Mesenchymal stem cell (in vitro differentiated cells and primary cell): ENCODE data around the gene GSK3B.

Source experiments
- DNase-seq: peaks from one replicate; pipeline ENCODE4 v3.0.0-alpha.2; 2013
- H2AFZ ChIP-seq: one replicate; pipeline ENCODE4 v1.6.1; 2013; ENCODE audit warnings: low read depth, mild to moderate bottlenecking, control low read depth, inconsistent platforms, low read length, moderate library complexity
- H2AK5ac ChIP-seq: 2 replicates; pipeline ENCODE4 v1.6.1; 2013; ENCODE audit warnings: low read length, moderate library complexity, mild to moderate bottlenecking, inconsistent platforms; ENCODE audit not compliant: severe bottlenecking
- H2BK120ac ChIP-seq: one replicate; pipeline ENCODE4 v1.6.1; 2013; ENCODE audit warnings: low read depth, mild to moderate bottlenecking, inconsistent platforms, low read length, moderate library complexity
- H2BK12ac ChIP-seq, 2 experiments: one replicate each; pipeline ENCODE4 v1.6.1; 2013; ENCODE audit warnings: inconsistent platforms in 2 of 2, low read length in 2 of 2, mild to moderate bottlenecking in 2 of 2, moderate library complexity in 2 of 2, control low read depth in 1 of 2
- H2BK15ac ChIP-seq: one replicate; pipeline ENCODE4 v1.6.1; 2013; ENCODE audit warnings: mild to moderate bottlenecking, low read depth, inconsistent platforms; ENCODE audit not compliant: poor library complexity, severe bottlenecking
- H2BK5ac ChIP-seq: 2 replicates; pipeline ENCODE4 v1.6.1; 2013; ENCODE audit warnings: low read depth, mild to moderate bottlenecking, low read length, control low read depth, inconsistent platforms; ENCODE audit not compliant: poor library complexity, severe bottlenecking
- H3K14ac ChIP-seq, 2 experiments: one replicate each; pipeline ENCODE4 v1.6.1; 2013; ENCODE audit warnings: inconsistent platforms in 2 of 2, low read length in 2 of 2, control low read depth in 1 of 2, mild to moderate bottlenecking in 1 of 2, moderate library complexity in 1 of 2
- H3K18ac ChIP-seq, 2 experiments: one replicate each; pipeline ENCODE4 v1.6.1; 2013; ENCODE audit warnings: inconsistent platforms in 2 of 2, low read length in 2 of 2, control low read depth in 1 of 2, low read depth in 1 of 2, mild to moderate bottlenecking in 1 of 2
- H3K23ac ChIP-seq, 2 experiments: one replicate each; pipeline ENCODE4 v1.6.1; 2013; ENCODE audit warnings: inconsistent platforms in 2 of 2, low read length in 2 of 2, mild to moderate bottlenecking in 2 of 2, moderate library complexity in 2 of 2, control low read depth in 1 of 2
- H3K27ac ChIP-seq: 2 replicates; pipeline ENCODE4 v1.5.1; 2013; ENCODE audit warnings: mild to moderate bottlenecking, moderate library complexity, low read length, control low read depth, inconsistent platforms; ENCODE audit not compliant: poor library complexity, severe bottlenecking
- H3K27me3 ChIP-seq, 2 experiments: 2 replicates each; pipeline versions ENCODE4 v1.6.1 to v1.7.0; 2013; ENCODE audit warnings: low read length in 2 of 2, mild to moderate bottlenecking in 2 of 2, moderate library complexity in 2 of 2, control low read depth in 1 of 2, inconsistent platforms in 1 of 2; ENCODE audit not compliant: control insufficient read depth in 1 of 2, insufficient read depth in 1 of 2
- H3K36me3 ChIP-seq, 2 experiments: 2 replicates each; pipeline versions ENCODE4 v1.6.1 to v1.7.0; 2013; ENCODE audit warnings: low read length in 2 of 2, control low read depth in 1 of 2, inconsistent platforms in 1 of 2, low read depth in 1 of 2, mild to moderate bottlenecking in 1 of 2; ENCODE audit not compliant: insufficient read depth in 2 of 2, control insufficient read depth in 1 of 2
- H3K4ac ChIP-seq, 2 experiments: one replicate each; pipeline ENCODE4 v1.6.1; 2013; ENCODE audit warnings: inconsistent platforms in 2 of 2, low read length in 2 of 2, mild to moderate bottlenecking in 2 of 2, moderate library complexity in 2 of 2, control low read depth in 1 of 2, low read depth in 1 of 2
- H3K4me1 ChIP-seq: 2 replicates; pipeline ENCODE4 v1.6.1; 2013; ENCODE audit warnings: low read depth, low read length, control low read depth; ENCODE audit not compliant: control insufficient read depth, insufficient read depth
- H3K4me2 ChIP-seq: 2 replicates; pipeline ENCODE4 v1.6.1; 2013; ENCODE audit warnings: low read length, mild to moderate bottlenecking, inconsistent platforms; ENCODE audit not compliant: poor library complexity, severe bottlenecking
- H3K4me3 ChIP-seq, 2 experiments: 2 replicates each; pipeline versions ENCODE4 v1.5.1 to v1.7.0; 2013; ENCODE audit warnings: low read length in 2 of 2, mild to moderate bottlenecking in 2 of 2, control low read depth in 1 of 2, low read depth in 1 of 2; ENCODE audit not compliant: insufficient read depth in 1 of 2
- H3K79me1 ChIP-seq: replicated peaks from 2 replicates; pipeline ENCODE4 v1.6.1; 2013; ENCODE audit warnings: mild to moderate bottlenecking, control low read depth, low read length, inconsistent platforms; ENCODE audit not compliant: poor library complexity, severe bottlenecking
- H3K9ac ChIP-seq: 2 replicates; pipeline ENCODE4 v1.7.0; 2013; ENCODE audit warnings: mild to moderate bottlenecking, low read length, moderate library complexity
- H3K9me3 ChIP-seq: 2 replicates; pipeline ENCODE4 v1.7.0; 2013; ENCODE audit warnings: mild to moderate bottlenecking, low read length; ENCODE audit not compliant: control insufficient read depth
- H4K8ac ChIP-seq: one replicate; pipeline ENCODE4 v1.6.1; 2013; ENCODE audit warnings: inconsistent platforms, mild to moderate bottlenecking, low read length, moderate library complexity
- H4K91ac ChIP-seq: one replicate; pipeline ENCODE4 v1.6.1; 2013; ENCODE audit warnings: mild to moderate bottlenecking, low read length, inconsistent platforms
- WGBS: methylation state at CpG from one replicate; pipeline ENCODE4 v1.1.7; 2013; ENCODE audit warnings: mixed read lengths; 5-methylcytosine and 5-hydroxymethylcytosine counted together

GSK3B gene

GRCh38 chr3:119901148-119901547 lies 193.1 kb downstream of the GSK3B start:
- H3K9ac ChIP-seq, result no peak overlapping the region
- H3K23ac ChIP-seq, result no peak overlapping the region
- H2BK15ac ChIP-seq, result no peak overlapping the region
- no peaks in the 10 kb centered on the region for H3K4me1 ChIP-seq
- H3K14ac ChIP-seq, result no peak overlapping the region
- no peak overlapping the region for H3K4ac ChIP-seq
- H3K79me1 ChIP-seq, result peaks cover 9% of the 10 kb centered on the region
- no peak overlapping the region for H4K8ac ChIP-seq
- H2AFZ ChIP-seq, result no peak overlapping the region
- peaks cover 4 to 73% of the 10 kb centered on the region in 2 experiments for H3K36me3 ChIP-seq
- no peak overlapping the region for H2BK120ac ChIP-seq
- no peaks in the 10 kb centered on the region for H3K27me3 ChIP-seq
- no peak overlapping the region for H2BK12ac ChIP-seq
- no peak for DNase-seq
- WGBS, result 100% methylated on average over 1 of the region's 1 CpG
- no peaks in the 10 kb centered on the region for H3K9me3 ChIP-seq
- H3K4me2 ChIP-seq, result no peak overlapping the region
- no peak overlapping the region for H3K18ac ChIP-seq
- H2BK5ac ChIP-seq, result no peak overlapping the region
- no peak overlapping the region for H3K27ac ChIP-seq
- H4K91ac ChIP-seq, result no peak overlapping the region
- no peak overlapping the region for H2AK5ac ChIP-seq
- no peak overlapping the region for H3K4me3 ChIP-seq

GRCh38 chr3:119899192-119899511 lies 195.1 kb downstream of the GSK3B start:
- H3K27me3 ChIP-seq, result no peaks in the 10 kb centered on the region
- H3K36me3 ChIP-seq, result peaks cover 4 to 74% of the 10 kb centered on the region in 2 experiments
- no peak overlapping the region for H2BK5ac ChIP-seq
- DNase-seq, result no peak
- H3K9ac ChIP-seq, result no peak overlapping the region
- no peak overlapping the region for H3K14ac ChIP-seq
- H4K8ac ChIP-seq, result no peak overlapping the region
- H3K9me3 ChIP-seq, result no peaks in the 10 kb centered on the region
- H3K4me3 ChIP-seq, result no peak overlapping the region
- no peak overlapping the region for H2BK12ac ChIP-seq
- no peak overlapping the region for H4K91ac ChIP-seq
- H2AFZ ChIP-seq, result no peak overlapping the region
- no peak overlapping the region for H3K27ac ChIP-seq
- H3K4me2 ChIP-seq, result no peak overlapping the region
- H2BK120ac ChIP-seq, result no peak overlapping the region
- H2AK5ac ChIP-seq, result no peak overlapping the region
- H3K4ac ChIP-seq, result no peak overlapping the region
- H3K18ac ChIP-seq, result no peak overlapping the region
- H2BK15ac ChIP-seq, result no peak overlapping the region
- H3K23ac ChIP-seq, result no peak overlapping the region
- H3K4me1 ChIP-seq, result no peaks in the 10 kb centered on the region
- H3K79me1 ChIP-seq, result peaks cover 6% of the 10 kb centered on the region

GRCh38 chr3:119898478-119899191 lies 195.6 kb downstream of the GSK3B start:
- Histone ChIP-seq H3K4ac (no peak overlapping the region), H3K27ac (no peak overlapping the region), H3K4me2 (no peak overlapping the region), H3K18ac (no peak overlapping the region), H3K9me3 (no peaks in the 10 kb centered on the region), H2AFZ (no peak overlapping the region), H3K4me1 (no peaks in the 10 kb centered on the region), H4K91ac (no peak overlapping the region), H3K4me3 (no peak overlapping the region), H3K79me1 (peaks cover 6% of the 10 kb centered on the region), H3K9ac (no peak overlapping the region), H3K27me3 (no peaks in the 10 kb centered on the region), H2BK15ac (no peak overlapping the region), H3K14ac (no peak overlapping the region), H2BK12ac (no peak overlapping the region), H2BK5ac (no peak overlapping the region), H4K8ac (no peak overlapping the region), H3K36me3 (peaks cover 4 to 70% of the 10 kb centered on the region in 2 experiments), H2BK120ac (no peak overlapping the region), H2AK5ac (no peak overlapping the region), H3K23ac (no peak overlapping the region)
- DNase-seq, result peak; percentile 32
- 96% methylated on average over 4 of the region's 6 CpGs for WGBS

GRCh38 chr3:119894195-119894594 lies 200.1 kb downstream of the GSK3B start:
- Histone ChIP-seq H3K23ac (no peak overlapping the region), H4K91ac (no peak overlapping the region), H3K27ac (no peak overlapping the region), H3K9me3 (no peaks in the 10 kb centered on the region), H3K4ac (no peak overlapping the region), H2AK5ac (no peak overlapping the region), H3K27me3 (no peaks in the 10 kb centered on the region), H3K4me1 (no peaks in the 10 kb centered on the region), H3K36me3 (peaks cover 0 to 54% of the 10 kb centered on the region in 2 experiments), H2BK5ac (no peak overlapping the region), H2BK12ac (no peak overlapping the region), H4K8ac (no peak overlapping the region), H3K79me1 (peaks cover 3% of the 10 kb centered on the region), H2BK120ac (no peak overlapping the region), H3K18ac (no peak overlapping the region), H3K14ac (no peak overlapping the region), H2BK15ac (no peak overlapping the region), H3K4me3 (no peak overlapping the region), H2AFZ (no peak overlapping the region), H3K9ac (no peak overlapping the region), H3K4me2 (no peak overlapping the region)
- 86% methylated on average over 1 of the region's 2 CpGs for WGBS
- no peak for DNase-seq
